Keratinocyte (primary cell): ENCODE data around the gene L3MBTL4. TPM values are rescaled to one million over a fixed set of nuclear protein-coding genes. Genes with fewer than 3 reads are reported as not detected.

Experiments used
- DNase-seq: peaks from one replicate; pipeline ENCODE4 v3.0.0-alpha.2; 2011; ENCODE audit warnings: low read depth, missing footprints, low spot score
- FAIRE-seq: peaks from 2 replicates; lab custom pipeline; 2011; peaks lifted over from hg19 to GRCh38; lab: Jason Lieb, UNC
- H2AFZ ChIP-seq: 2 replicates; pipeline ENCODE4 v1.6.0; 2012; ENCODE audit warnings: low read length, control low read depth, inconsistent platforms; ENCODE audit not compliant: control insufficient read depth
- H3K27ac ChIP-seq: 2 replicates; pipeline ENCODE4 v1.5.1; 2011; ENCODE audit warnings: low read length; ENCODE audit not compliant: control insufficient read depth, insufficient read depth
- H3K27me3 ChIP-seq: 3 replicates; pipeline ENCODE4 v1.6.0; 2011; ENCODE audit warnings: low read length; ENCODE audit not compliant: control insufficient read depth, insufficient read depth; ENCODE audit errors: extremely low read depth
- H3K36me3 ChIP-seq, 2 experiments: 2 replicates in 1 of 2; 3 replicates in 1 of 2; pipeline ENCODE4 v1.5.1; 2011; ENCODE audit warnings: low read length in 2 of 2, mild to moderate bottlenecking in 1 of 2; ENCODE audit not compliant: control insufficient read depth in 2 of 2, insufficient read depth in 2 of 2; ENCODE audit errors: extremely low read depth in 1 of 2
- H3K4me1 ChIP-seq: 3 replicates; pipeline ENCODE4 v1.5.1; 2011; ENCODE audit warnings: low read length; ENCODE audit not compliant: control insufficient read depth, insufficient read depth; ENCODE audit errors: extremely low read depth
- H3K4me2 ChIP-seq: 3 replicates; pipeline ENCODE4 v1.6.0; 2011; ENCODE audit warnings: low read depth, low read length; ENCODE audit not compliant: control insufficient read depth, insufficient read depth; ENCODE audit errors: extremely low read depth
- H3K4me3 ChIP-seq, 3 experiments: fragments of 200-600 bp in 1 of 3; sonication (generic) in 1 of 3; 2 replicates in 2 of 3; 3 replicates in 1 of 3; pipeline ENCODE4 v1.5.1; 2011 to 2016; ENCODE audit warnings: low read length in 3 of 3, mild to moderate bottlenecking in 3 of 3, control low read depth in 2 of 3, inconsistent platforms in 1 of 3, low read depth in 1 of 3, mixed read lengths in 1 of 3, mixed run types in 1 of 3, moderate library complexity in 1 of 3; ENCODE audit not compliant: control insufficient read depth in 2 of 3, insufficient read depth in 2 of 3; ENCODE audit errors: extremely low read depth in 1 of 3
- H3K79me2 ChIP-seq: 2 replicates; pipeline ENCODE4 v1.6.0; 2012; ENCODE audit warnings: low read length; ENCODE audit not compliant: control insufficient read depth, insufficient read depth
- H3K9ac ChIP-seq: 3 replicates; pipeline ENCODE4 v1.6.0; 2011; ENCODE audit warnings: low read length; ENCODE audit not compliant: control insufficient read depth, insufficient read depth; ENCODE audit errors: extremely low read depth
- H3K9me1 ChIP-seq: 3 replicates; pipeline ENCODE4 v1.6.0; 2011; ENCODE audit warnings: low read length; ENCODE audit not compliant: control insufficient read depth, insufficient read depth; ENCODE audit errors: extremely low read depth
- H3K9me3 ChIP-seq: 2 replicates; pipeline ENCODE4 v1.5.1; 2012; ENCODE audit warnings: low read depth, low read length; ENCODE audit not compliant: control insufficient read depth
- H4K20me1 ChIP-seq: 3 replicates; pipeline ENCODE4 v1.6.0; 2011; ENCODE audit warnings: low read length; ENCODE audit not compliant: control insufficient read depth, insufficient read depth; ENCODE audit errors: extremely low read depth
- CTCF ChIP-seq, 3 experiments: IDR thresholded peaks in 1 of 3; conservative IDR thresholded peaks in 1 of 3; optimal IDR thresholded peaks in 1 of 3; 2 replicates in 2 of 3; 3 replicates in 1 of 3; pipeline versions ENCODE3 to v1.5.1; 2011; ENCODE audit warnings: low read length in 3 of 3, mild to moderate bottlenecking in 3 of 3, moderate library complexity in 2 of 3, control low read depth in 1 of 3, inconsistent platforms in 1 of 3; ENCODE audit not compliant: insufficient read depth in 2 of 3; ENCODE audit errors: extremely low read depth in 1 of 3
- EZH2 ChIP-seq: IDR thresholded peaks from one replicate; pipeline ENCODE4 v1.6.1; 2012; ENCODE audit warnings: inconsistent platforms, mild to moderate bottlenecking, low read length, moderate library complexity
- dilution Hi-C: fragments of 300-500 bp; cut with MboI; formaldehyde crosslinking; loops from one replicate; pipeline ENCODE4 v1.7.0; 2020; ENCODE audit warnings: low sequenced_read_pairs; ENCODE audit not compliant: extremely low pct_ligation_motif_present
- polyA plus RNA-seq, 5 experiments: library from polyadenylated mRNA; depleted of rRNA in 3 of 5; stranded (reverse) in 3 of 5; stranded (forward) in 1 of 5; unstranded in 1 of 5; fragments of >200 nt; gene quantifications; 1 replicate in 1 of 5; 2 replicates in 3 of 5; 3 replicates in 1 of 5; pipeline versions ENCODE4 v1.2.1 to v1.2.3, GENCODE V29; 2011 to 2012; ENCODE audit warnings: missing spikeins in 2 of 5, low read depth in 1 of 5, low replicate concordance in 1 of 5

L3MBTL4 gene
- polyA plus RNA-seq, 1 donor (not counting 4 experiments of a cell fraction or from before 2014, with no cell fraction given): 0.17 TPM

GRCh38 chr18:6251084-6251483 is 163.6 kb downstream of the L3MBTL4 start:
- no peaks in the 10 kb centered on the region for H4K20me1 ChIP-seq
- no peak overlapping the region for H3K4me3 ChIP-seq
- TF ChIP-seq EZH2 (no peak), CTCF (optimal IDR thresholded peaks at IDR 0.05 in 1 of 3, IDR thresholded peaks at IDR 0.05 in 1 of 3, conservative IDR thresholded peaks at IDR 0.05 in 1 of 3; ENCODE audit: extremely low read depth in 1 of 3, insufficient read depth in 2 of 3, low read length in 3 of 3) (no peak)
- no peak overlapping the region for H3K4me2 ChIP-seq
- H3K27me3 ChIP-seq: no peaks in the 10 kb centered on the region
- no peak overlapping the region for H3K9ac ChIP-seq
- no peaks in the 10 kb centered on the region for H3K9me3 ChIP-seq
- dilution Hi-C loops: no loop called here
- H3K36me3 ChIP-seq: no peaks in the 10 kb centered on the region
- FAIRE-seq (no peak), DNase-seq (no peak)
- no peak overlapping the region for H3K27ac ChIP-seq
- no peaks in the 10 kb centered on the region for H3K4me1 ChIP-seq
- no peaks in the 10 kb centered on the region for H3K79me2 ChIP-seq
- H2AFZ ChIP-seq: no peak overlapping the region
- no peaks in the 10 kb centered on the region for H3K9me1 ChIP-seq

- no peak for FAIRE-seq
- Histone ChIP-seq H3K79me2 (no peaks in the 10 kb centered on the region), H3K27ac (no peak overlapping the region), H3K9ac (no peak overlapping the region), H3K4me1 (no peaks in the 10 kb centered on the region), H3K27me3 (no peaks in the 10 kb centered on the region), H3K9me3 (no peaks in the 10 kb centered on the region), H3K4me3 (no peak overlapping the region), H3K4me2 (no peak overlapping the region), H4K20me1 (no peaks in the 10 kb centered on the region), H3K36me3 (no peaks in the 10 kb centered on the region), H3K9me1 (no peaks in the 10 kb centered on the region), H2AFZ (no peak overlapping the region)
- TF ChIP-seq EZH2 (no peak), CTCF (optimal IDR thresholded peaks at IDR 0.05 in 1 of 3, IDR thresholded peaks at IDR 0.05 in 1 of 3, conservative IDR thresholded peaks at IDR 0.05 in 1 of 3; ENCODE audit: extremely low read depth in 1 of 3, insufficient read depth in 2 of 3, low read length in 3 of 3) (no peak)
- no peak for DNase-seq
- dilution Hi-C loops: no loop called here
Measured at GRCh38 chr18:6249788-6250187, 164.9 kb downstream of the L3MBTL4 start.
